ENCODE results near the gene PPCDC. TPM values are rescaled to one million over a fixed set of nuclear protein-coding genes. Genes with fewer than 3 reads are reported as not detected.

The PPCDC gene
- total RNA-seq, 1 experiment from 2014 or later, result 18.0 TPM

GRCh38 chr15:75033809-75034208 is 10.4 kb downstream of the PPCDC start:
- TF ChIP-seq ZFX (IDR thresholded peaks at IDR 0.05), result no peak
- no peak for TF ChIP-seq EGR1 (IDR thresholded peaks at IDR 0.05; ENCODE audit: low read depth)
- no peak for TF ChIP-seq SRF (IDR thresholded peaks at IDR 0.05; ENCODE audit: low read depth)
- H3K4me1 ChIP-seq (ENCODE audit: control insufficient read depth in 1 of 2, insufficient read depth in 2 of 2, low read length in 2 of 2), result peaks cover 45 to 55% of the 10 kb centered on the region in 2 experiments
- ChIA-PET CTCF (interaction anchor here (0.8 to 1.0 kb wide), 3 partner anchors 9 to 171 kb away, joined by 3 to 4 read pairs (median 3); no protein-coding TSS in a partner anchor), POLR2A (interaction anchor here (0.7 kb wide), 1 partner anchor 10 kb away, joined by 3 read pairs; the partner anchor contains the start of gene PPCDC), RAD21 (ENCODE audit: low non-redundant PET in 1 of 2, low total read pairs in 2 of 2, uncharacterized antibody in 2 of 2, unreplicated experiment in 2 of 2) (no interaction called here)
- H3K27me3 ChIP-seq (ENCODE audit: insufficient read depth, low read length), result no peaks in the 10 kb centered on the region
- peaks cover 2 to 15% of the 10 kb centered on the region in 2 experiments; a peak in 2 of 4 replicates for H3K36me3 ChIP-seq (ENCODE audit: control insufficient read depth in 1 of 2, insufficient read depth in 2 of 2, low read length in 2 of 2)
- H3K79me2 ChIP-seq (ENCODE audit: insufficient read depth, low read length), result peaks cover 23% of the 10 kb centered on the region
- no peak overlapping the region for H2AFZ ChIP-seq (ENCODE audit: low read depth, low read length, poor library complexity, severe bottlenecking)
- H3K4me3 ChIP-seq (replicated peaks in 1 of 2; ENCODE audit: low read depth in 1 of 2, low read length in 2 of 2), result no peak overlapping the region
- no peak for ATAC-seq
- intact Hi-C loops (cut with micrococcal nuclease), result no loop called here
- no peak overlapping the region for H3K4me2 ChIP-seq (ENCODE audit: low read length)
- DNase-seq (ENCODE audit: low read depth, low spot score), result no peak
- no peaks in the 10 kb centered on the region for H4K20me1 ChIP-seq (ENCODE audit: insufficient read depth)
- no peak overlapping the region for H3K27ac ChIP-seq (ENCODE audit: low read depth, low read length)
- no peak overlapping the region for H3K9ac ChIP-seq (ENCODE audit: low read length)
- H3K9me3 ChIP-seq (ENCODE audit: control insufficient read depth in 1 of 2, insufficient read depth in 1 of 2, low read depth in 1 of 2, low read length in 2 of 2), result no peaks in the 10 kb centered on the region
- H3K9me2 ChIP-seq (ENCODE audit: insufficient read depth), result no peaks in the 10 kb centered on the region
- no TSS peak for BruUV-seq (replicated peaks)

GRCh38 chr15:75034615-75035014 is 11.2 kb downstream of the PPCDC start:
- no peak overlapping the region for H2AFZ ChIP-seq (ENCODE audit: low read depth, low read length, poor library complexity, severe bottlenecking)
- POLR2A ChIA-PET, result no interaction called here
- H3K9me3 ChIP-seq (ENCODE audit: control insufficient read depth in 1 of 2, insufficient read depth in 1 of 2, low read depth in 1 of 2, low read length in 2 of 2), result no peaks in the 10 kb centered on the region
- intact Hi-C loops (cut with micrococcal nuclease), result loop anchor here (5.0 kb wide), 1 partner anchor 73 kb away; no protein-coding TSS in a partner anchor
- H3K79me2 ChIP-seq (ENCODE audit: insufficient read depth, low read length), result peaks cover 30% of the 10 kb centered on the region
- RAD21 ChIA-PET (ENCODE audit: low non-redundant PET in 1 of 2, low total read pairs in 2 of 2, uncharacterized antibody in 2 of 2, unreplicated experiment in 2 of 2), result interaction anchor here in 1 of 2 experiments (0.5 kb wide), 1 partner anchor 58 kb away, joined by 3 read pairs; no protein-coding TSS in a partner anchor
- H3K9ac ChIP-seq (ENCODE audit: low read length), result no peak overlapping the region
- no peak for ATAC-seq
- H4K20me1 ChIP-seq (ENCODE audit: insufficient read depth), result no peaks in the 10 kb centered on the region
- BruUV-seq (replicated peaks), result no TSS peak
- H3K36me3 ChIP-seq (ENCODE audit: control insufficient read depth in 1 of 2, insufficient read depth in 2 of 2, low read length in 2 of 2), result peaks cover 2 to 15% of the 10 kb centered on the region in 2 experiments; a peak in 2 of 4 replicates
- CTCF ChIA-PET, result interaction anchor here (0.8 to 1.0 kb wide), 2 partner anchors 10 to 170 kb away, joined by 3 to 4 read pairs; no protein-coding TSS in a partner anchor
- no peak overlapping the region for H3K4me2 ChIP-seq (ENCODE audit: low read length)
- DNase-seq (ENCODE audit: low read depth, low spot score), result no peak
- no peaks in the 10 kb centered on the region for H3K9me2 ChIP-seq (ENCODE audit: insufficient read depth)
- peaks cover 42 to 48% of the 10 kb centered on the region in 2 experiments for H3K4me1 ChIP-seq (ENCODE audit: control insufficient read depth in 1 of 2, insufficient read depth in 2 of 2, low read length in 2 of 2)
- no peaks in the 10 kb centered on the region for H3K27me3 ChIP-seq (ENCODE audit: insufficient read depth, low read length)
- TF ChIP-seq CBX3 (IDR thresholded peaks at IDR 0.05; ENCODE audit: low read depth) (no peak), SIN3A (IDR thresholded peaks at IDR 0.05; ENCODE audit: low read depth) (no peak), CTCF (IDR thresholded peaks at IDR 0.05 in 2 of 3, conservative IDR thresholded peaks at IDR 0.05 in 1 of 3; ENCODE audit: borderline replicate concordance in 1 of 3, insufficient read depth in 1 of 3, low read depth in 2 of 3, low read length in 2 of 3) (no peak), EGR1 (IDR thresholded peaks at IDR 0.05; ENCODE audit: low read depth) (no peak), ATF3 (IDR thresholded peaks at IDR 0.05) (no peak), ZNF274 (IDR thresholded peaks at IDR 0.05; ENCODE audit: low read depth, low read length) (no peak), CEBPB (IDR thresholded peaks at IDR 0.05; ENCODE audit: low read depth) (no peak)
- H3K27ac ChIP-seq (ENCODE audit: low read depth, low read length), result no peak overlapping the region
- H3K4me3 ChIP-seq (replicated peaks in 1 of 2; ENCODE audit: low read depth in 1 of 2, low read length in 2 of 2), result no peak overlapping the region
